Measurements from ENCODE around the gene CCDC197. TPM values are rescaled to one million over a fixed set of nuclear protein-coding genes. Genes with fewer than 3 reads are reported as not detected.

The CCDC197 gene
- total RNA-seq, 1 experiment from 2014 or later: not detected

GRCh38 chr14:93964281-93964680 lies 32.8 kb upstream of the CCDC197 start:
- CTCF ChIA-PET: interaction anchor here (3.1 kb wide), 1 partner anchor 24 kb away, joined by 18 read pairs; no protein-coding TSS in a partner anchor

DNA sequence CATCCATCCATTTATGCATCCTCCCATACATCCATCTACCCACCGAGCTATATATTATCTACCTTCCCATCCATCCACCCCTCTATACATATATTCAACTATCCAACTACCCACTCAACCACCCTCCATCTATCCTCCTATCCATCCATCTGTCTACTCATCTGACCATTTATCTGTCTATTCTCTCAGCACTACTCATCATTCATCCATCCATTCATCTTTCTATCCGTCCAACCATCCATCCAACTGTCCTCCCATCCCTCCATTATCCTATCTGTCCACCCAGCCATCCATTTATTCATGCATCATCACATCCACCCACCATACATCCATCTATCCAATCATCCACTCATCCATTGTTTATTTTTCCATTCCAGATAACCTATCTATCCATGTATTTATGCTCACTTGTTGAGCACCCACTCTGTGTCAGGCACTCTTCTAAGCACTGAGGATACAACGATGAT lies 32.2 kb upstream of the CCDC197 start:
- TF ChIP-seq ZSCAN18 (CRISPR knock-in tag; IDR thresholded peaks at IDR 0.05) (no peak), OVOL2 (CRISPR knock-in tag; IDR thresholded peaks at IDR 0.05; ENCODE audit: borderline replicate concordance) (no peak), E2F5 (CRISPR knock-in tag; IDR thresholded peaks at IDR 0.05) (no peak), ATF2 (CRISPR knock-in tag; IDR thresholded peaks at IDR 0.05; ENCODE audit: borderline replicate concordance, low read depth) (no peak), NFATC4 (CRISPR knock-in tag; IDR thresholded peaks at IDR 0.05) (no peak)
- Mint-ChIP-seq H3K27ac (no peak overlapping the region), H3K4me1 (peaks cover 4% of the 10 kb centered on the region), H3K9me3 (no peaks in the 10 kb centered on the region), H3K36me3 (no peaks in the 10 kb centered on the region), H3K4me3 (no peak overlapping the region), H3K27me3 (ENCODE audit: low read depth) (no peaks in the 10 kb centered on the region)
- no peak for ATAC-seq
- CTCF ChIA-PET: interaction anchor here (3.1 kb wide), 1 partner anchor 25 kb away, joined by 18 read pairs; no protein-coding TSS in a partner anchor
- DNase-seq (ENCODE audit: low spot score): no peak
- POLR2A ChIA-PET: no interaction called here

More at GRCh38 chr14:93964281-93964680, 32.8 kb upstream of the CCDC197 start:
- Mint-ChIP-seq H3K9me3 (no peaks in the 10 kb centered on the region), H3K27me3 (ENCODE audit: low read depth) (no peaks in the 10 kb centered on the region), H3K27ac (no peak overlapping the region), H3K4me1 (peaks cover 9% of the 10 kb centered on the region), H3K36me3 (no peaks in the 10 kb centered on the region), H3K4me3 (no peak overlapping the region)
- TF ChIP-seq ESRRA (CRISPR knock-in tag; IDR thresholded peaks at IDR 0.05; ENCODE audit: borderline replicate concordance) (no peak), ELF4 (CRISPR knock-in tag; IDR thresholded peaks at IDR 0.05; ENCODE audit: low read depth) (no peak), MYBL2 (CRISPR knock-in tag; IDR thresholded peaks at IDR 0.05) (no peak), TEAD1 (CRISPR knock-in tag; IDR thresholded peaks at IDR 0.05) (no peak), TEAD4 (CRISPR knock-in tag; IDR thresholded peaks at IDR 0.05) (no peak), ATF3 (CRISPR knock-in tag; conservative IDR thresholded peaks at IDR 0.05) (no peak), ZNF219 (CRISPR knock-in tag; IDR thresholded peaks at IDR 0.05; ENCODE audit: borderline replicate concordance) (no peak), GABPB1 (CRISPR knock-in tag; IDR thresholded peaks at IDR 0.05) (no peak), TP53 (CRISPR knock-in tag; IDR thresholded peaks at IDR 0.05) (no peak), RELA (CRISPR knock-in tag; IDR thresholded peaks at IDR 0.05; ENCODE audit: borderline replicate concordance) (no peak), ETV6 (CRISPR knock-in tag; IDR thresholded peaks at IDR 0.05) (no peak), ATF1 (CRISPR knock-in tag; IDR thresholded peaks at IDR 0.05) (no peak), IRF1 (CRISPR knock-in tag; IDR thresholded peaks at IDR 0.05) (no peak), NR2C2 (CRISPR knock-in tag; IDR thresholded peaks at IDR 0.05) (no peak), CREM (CRISPR knock-in tag; IDR thresholded peaks at IDR 0.05) (no peak)
- TF ChIP-seq, protein P1, sequence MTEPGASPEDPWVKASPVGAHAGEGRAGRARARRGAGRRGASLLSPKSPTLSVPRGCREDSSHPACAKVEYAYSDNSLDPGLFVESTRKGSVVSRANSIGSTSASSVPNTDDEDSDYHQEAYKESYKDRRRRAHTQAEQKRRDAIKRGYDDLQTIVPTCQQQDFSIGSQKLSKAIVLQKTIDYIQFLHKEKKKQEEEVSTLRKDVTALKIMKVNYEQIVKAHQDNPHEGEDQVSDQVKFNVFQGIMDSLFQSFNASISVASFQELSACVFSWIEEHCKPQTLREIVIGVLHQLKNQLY (CRISPR knock-in tag; IDR thresholded peaks at IDR 0.05): no peak
- ATAC-seq (no peak), DNase-seq (ENCODE audit: low spot score) (no peak)
- POLR2A ChIA-PET: no interaction called here

Measured in WTC11 (cell line).